Amniotic stem cell (primary cell): ENCODE data around the gene OR52B4.
"Not testable (repeated sequence)": the region's sequence is repeated elsewhere in the genome, so short reads cannot be mapped to it uniquely, and the experiment has no call there.

Source experiments
- DNase-seq: peaks from one replicate; lab custom pipeline; 2025; lab: John Stamatoyannopoulos, UW

The OR52B4 gene

GRCh38 chr11:4368286-4368685, at the start of gene OR52B4:
TSS of gene OR52B4 (minus strand) at chr11:4368386. CDS start at chr11:4368295, 91 bp downstream.
- DNase-seq: no peak

GRCh38 chr11:4416816-4417215, 48.6 kb upstream of the OR52B4 start:
- no peak for DNase-seq

GRCh38 chr11:4416306-4416705, 48.1 kb upstream of the OR52B4 start:
- no peak for DNase-seq

DNA sequence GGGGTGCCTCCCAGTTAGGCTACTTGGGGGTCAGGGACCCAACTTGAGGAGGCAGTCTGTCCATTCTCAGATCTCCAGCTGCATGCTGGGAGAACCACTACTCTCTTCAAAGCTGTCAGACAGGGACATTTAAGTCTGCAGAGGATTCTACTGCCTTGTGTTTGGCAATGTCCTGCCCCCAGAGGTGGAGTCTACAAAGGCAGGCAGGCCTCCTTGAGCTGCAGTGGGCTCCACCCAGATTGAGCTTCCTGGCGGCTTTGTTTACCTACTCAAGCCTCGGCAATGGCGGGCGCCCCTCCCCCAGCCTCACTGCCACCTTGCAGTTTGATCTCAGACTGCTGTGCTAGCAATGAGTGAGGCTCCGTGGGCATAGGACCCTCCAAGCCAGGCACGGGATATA, 38.0 kb upstream of the OR52B4 start:
- DNase-seq: not testable (repeated sequence)

DNA sequence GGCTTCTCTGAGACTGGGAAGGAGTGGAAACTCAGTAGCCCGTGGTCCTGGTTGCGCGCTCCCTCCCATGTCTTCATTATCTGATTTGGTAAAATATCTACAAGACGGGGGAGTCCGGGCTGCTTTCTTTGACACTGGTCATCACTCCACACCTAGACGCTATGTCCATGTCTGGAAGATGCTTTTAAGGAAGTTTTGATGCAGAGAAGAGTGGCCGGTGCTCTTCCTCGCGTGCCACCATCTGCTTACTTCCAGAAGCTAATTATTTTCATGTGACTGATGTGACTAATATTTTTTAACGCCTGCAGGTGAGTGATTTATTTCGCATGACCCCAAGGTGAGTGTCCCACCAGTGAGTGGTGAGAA, 25.7 kb upstream of the OR52B4 start:
- DNase-seq: no peak

- DNase-seq: peak; percentile 58
Measured at GRCh38 chr11:4393209-4393857, 25.1 kb upstream of the OR52B4 start, which contains the start of gene TRIM21. TSS of gene TRIM21 (minus strand) at chr11:4393702. CDS start at chr11:4390409, 3,293 bp downstream.

GRCh38 chr11:4388221-4388620, 20.0 kb upstream of the OR52B4 start:
- no peak for DNase-seq

GRCh38 chr11:4385978-4386740, 18.0 kb upstream of the OR52B4 start:
- no peak for DNase-seq

GRCh38 chr11:4381901-4382300, 13.7 kb upstream of the OR52B4 start:
- no peak for DNase-seq

GRCh38 chr11:4375431-4376140, 7.4 kb upstream of the OR52B4 start:
- DNase-seq: no peak

DNA sequence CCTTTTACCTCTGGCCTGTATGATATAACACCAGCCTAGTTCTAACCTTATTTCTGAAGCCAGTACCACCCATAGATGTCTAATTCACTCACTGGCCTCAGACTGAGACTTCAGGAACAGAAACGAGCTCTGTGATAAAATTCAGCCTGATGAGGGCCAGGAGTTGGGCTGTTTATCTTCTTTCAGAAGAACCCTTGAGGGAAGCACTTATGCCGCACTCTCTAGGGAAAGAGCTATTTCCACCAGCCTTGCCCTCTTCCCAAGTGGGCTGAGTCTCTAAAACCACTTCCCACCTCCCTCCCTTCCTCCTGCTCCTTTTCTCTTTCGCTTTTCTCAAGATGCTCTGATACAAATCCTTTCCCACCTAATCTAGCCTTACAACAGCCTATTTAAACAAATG, 2.0 kb upstream of the OR52B4 start:
- no peak for DNase-seq

DNA sequence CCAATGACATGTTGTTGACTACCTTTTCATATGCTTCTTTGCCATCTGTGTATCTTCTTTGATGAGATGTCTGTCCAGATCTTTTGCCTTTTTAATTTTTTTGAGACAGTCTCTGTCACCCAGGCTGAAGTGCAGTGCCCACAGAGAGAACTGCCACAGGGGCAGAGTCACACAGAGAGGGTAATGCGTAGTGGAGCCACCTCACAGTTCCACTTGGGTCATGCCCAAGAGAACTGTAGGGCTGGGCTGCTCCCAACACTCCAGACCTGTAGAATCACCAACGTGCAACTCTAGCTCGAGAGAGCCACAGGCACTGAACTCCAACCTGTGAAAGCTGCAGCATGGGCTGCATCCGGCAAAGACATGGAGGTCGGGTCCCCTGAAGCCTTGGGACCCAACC, 20.0 kb downstream of the OR52B4 start:
- DNase-seq: not testable (repeated sequence)

GRCh38 chr11:4345366-4345765, 22.8 kb downstream of the OR52B4 start:
- not testable (repeated sequence) for DNase-seq

GRCh38 chr11:4334356-4334755, 33.8 kb downstream of the OR52B4 start:
- DNase-seq: not testable (repeated sequence)
